Panc1 (cell line): ENCODE results near the gene CROCC.
"Not testable (repeated sequence)": the region's sequence is repeated elsewhere in the genome, so short reads cannot be mapped to it uniquely, and the experiment has no call there.

Experiments
- POLR2AphosphoS5 ChIP-seq: IDR thresholded peaks from 2 replicates; pipeline ENCODE4 v1.6.1; 2012; ENCODE audit warnings: mild to moderate bottlenecking, low read depth, low read length, moderate library complexity
- TCF7L2 ChIP-seq: IDR thresholded peaks from 2 replicates; pipeline ENCODE4 v1.6.1; 2011; ENCODE audit warnings: mild to moderate bottlenecking, low read depth, low read length, inconsistent platforms
- TF ChIP-seq, protein P1 (sequence below): fragments of 450-650 bp; IDR thresholded peaks from 2 replicates; pipeline ENCODE4 v1.5.1; 2017; ENCODE audit warnings: mild to moderate bottlenecking
- TF ChIP-seq, protein P2 (sequence below), 2 experiments: IDR thresholded peaks; 2 replicates each; pipeline ENCODE4 v1.6.1; 2011 to 2012; ENCODE audit warnings: low read depth in 2 of 2, control low read depth in 1 of 2, low read length in 1 of 2, mild to moderate bottlenecking in 1 of 2, moderate library complexity in 1 of 2; ENCODE audit not compliant: insufficient read depth in 1 of 2

- TF ChIP-seq, protein P1, sequence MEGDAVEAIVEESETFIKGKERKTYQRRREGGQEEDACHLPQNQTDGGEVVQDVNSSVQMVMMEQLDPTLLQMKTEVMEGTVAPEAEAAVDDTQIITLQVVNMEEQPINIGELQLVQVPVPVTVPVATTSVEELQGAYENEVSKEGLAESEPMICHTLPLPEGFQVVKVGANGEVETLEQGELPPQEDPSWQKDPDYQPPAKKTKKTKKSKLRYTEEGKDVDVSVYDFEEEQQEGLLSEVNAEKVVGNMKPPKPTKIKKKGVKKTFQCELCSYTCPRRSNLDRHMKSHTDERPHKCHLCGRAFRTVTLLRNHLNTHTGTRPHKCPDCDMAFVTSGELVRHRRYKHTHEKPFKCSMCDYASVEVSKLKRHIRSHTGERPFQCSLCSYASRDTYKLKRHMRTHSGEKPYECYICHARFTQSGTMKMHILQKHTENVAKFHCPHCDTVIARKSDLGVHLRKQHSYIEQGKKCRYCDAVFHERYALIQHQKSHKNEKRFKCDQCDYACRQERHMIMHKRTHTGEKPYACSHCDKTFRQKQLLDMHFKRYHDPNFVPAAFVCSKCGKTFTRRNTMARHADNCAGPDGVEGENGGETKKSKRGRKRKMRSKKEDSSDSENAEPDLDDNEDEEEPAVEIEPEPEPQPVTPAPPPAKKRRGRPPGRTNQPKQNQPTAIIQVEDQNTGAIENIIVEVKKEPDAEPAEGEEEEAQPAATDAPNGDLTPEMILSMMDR = peak; percentile 62
- TF ChIP-seq TCF7L2, POLR2AphosphoS5: not testable (repeated sequence)
- TF ChIP-seq, protein P2, sequence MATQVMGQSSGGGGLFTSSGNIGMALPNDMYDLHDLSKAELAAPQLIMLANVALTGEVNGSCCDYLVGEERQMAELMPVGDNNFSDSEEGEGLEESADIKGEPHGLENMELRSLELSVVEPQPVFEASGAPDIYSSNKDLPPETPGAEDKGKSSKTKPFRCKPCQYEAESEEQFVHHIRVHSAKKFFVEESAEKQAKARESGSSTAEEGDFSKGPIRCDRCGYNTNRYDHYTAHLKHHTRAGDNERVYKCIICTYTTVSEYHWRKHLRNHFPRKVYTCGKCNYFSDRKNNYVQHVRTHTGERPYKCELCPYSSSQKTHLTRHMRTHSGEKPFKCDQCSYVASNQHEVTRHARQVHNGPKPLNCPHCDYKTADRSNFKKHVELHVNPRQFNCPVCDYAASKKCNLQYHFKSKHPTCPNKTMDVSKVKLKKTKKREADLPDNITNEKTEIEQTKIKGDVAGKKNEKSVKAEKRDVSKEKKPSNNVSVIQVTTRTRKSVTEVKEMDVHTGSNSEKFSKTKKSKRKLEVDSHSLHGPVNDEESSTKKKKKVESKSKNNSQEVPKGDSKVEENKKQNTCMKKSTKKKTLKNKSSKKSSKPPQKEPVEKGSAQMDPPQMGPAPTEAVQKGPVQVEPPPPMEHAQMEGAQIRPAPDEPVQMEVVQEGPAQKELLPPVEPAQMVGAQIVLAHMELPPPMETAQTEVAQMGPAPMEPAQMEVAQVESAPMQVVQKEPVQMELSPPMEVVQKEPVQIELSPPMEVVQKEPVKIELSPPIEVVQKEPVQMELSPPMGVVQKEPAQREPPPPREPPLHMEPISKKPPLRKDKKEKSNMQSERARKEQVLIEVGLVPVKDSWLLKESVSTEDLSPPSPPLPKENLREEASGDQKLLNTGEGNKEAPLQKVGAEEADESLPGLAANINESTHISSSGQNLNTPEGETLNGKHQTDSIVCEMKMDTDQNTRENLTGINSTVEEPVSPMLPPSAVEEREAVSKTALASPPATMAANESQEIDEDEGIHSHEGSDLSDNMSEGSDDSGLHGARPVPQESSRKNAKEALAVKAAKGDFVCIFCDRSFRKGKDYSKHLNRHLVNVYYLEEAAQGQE (IDR thresholded peaks at IDR 0.05; ENCODE audit: insufficient read depth in 1 of 2, low read depth in 2 of 2, low read length in 1 of 2) = not testable (repeated sequence)
These were observed 9.6 kb upstream of the CROCC start for GRCh38 chr1:16911851-16912721.
